GM12801 (cell line): ENCODE measurements around the gene RNASEH2B.

Source experiments
- TF ChIP-seq, protein P1 (sequence below): IDR thresholded peaks from one replicate; pipeline ENCODE4 v1.5.1; 2011; ENCODE audit warnings: control low read depth; ENCODE audit not compliant: insufficient read length; ENCODE audit errors: extremely low read depth

RNASEH2B gene

GRCh38 chr13:50924025-50924424 is 14.4 kb downstream of the RNASEH2B start:
- TF ChIP-seq, protein P1, sequence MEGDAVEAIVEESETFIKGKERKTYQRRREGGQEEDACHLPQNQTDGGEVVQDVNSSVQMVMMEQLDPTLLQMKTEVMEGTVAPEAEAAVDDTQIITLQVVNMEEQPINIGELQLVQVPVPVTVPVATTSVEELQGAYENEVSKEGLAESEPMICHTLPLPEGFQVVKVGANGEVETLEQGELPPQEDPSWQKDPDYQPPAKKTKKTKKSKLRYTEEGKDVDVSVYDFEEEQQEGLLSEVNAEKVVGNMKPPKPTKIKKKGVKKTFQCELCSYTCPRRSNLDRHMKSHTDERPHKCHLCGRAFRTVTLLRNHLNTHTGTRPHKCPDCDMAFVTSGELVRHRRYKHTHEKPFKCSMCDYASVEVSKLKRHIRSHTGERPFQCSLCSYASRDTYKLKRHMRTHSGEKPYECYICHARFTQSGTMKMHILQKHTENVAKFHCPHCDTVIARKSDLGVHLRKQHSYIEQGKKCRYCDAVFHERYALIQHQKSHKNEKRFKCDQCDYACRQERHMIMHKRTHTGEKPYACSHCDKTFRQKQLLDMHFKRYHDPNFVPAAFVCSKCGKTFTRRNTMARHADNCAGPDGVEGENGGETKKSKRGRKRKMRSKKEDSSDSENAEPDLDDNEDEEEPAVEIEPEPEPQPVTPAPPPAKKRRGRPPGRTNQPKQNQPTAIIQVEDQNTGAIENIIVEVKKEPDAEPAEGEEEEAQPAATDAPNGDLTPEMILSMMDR = no peak

DNA sequence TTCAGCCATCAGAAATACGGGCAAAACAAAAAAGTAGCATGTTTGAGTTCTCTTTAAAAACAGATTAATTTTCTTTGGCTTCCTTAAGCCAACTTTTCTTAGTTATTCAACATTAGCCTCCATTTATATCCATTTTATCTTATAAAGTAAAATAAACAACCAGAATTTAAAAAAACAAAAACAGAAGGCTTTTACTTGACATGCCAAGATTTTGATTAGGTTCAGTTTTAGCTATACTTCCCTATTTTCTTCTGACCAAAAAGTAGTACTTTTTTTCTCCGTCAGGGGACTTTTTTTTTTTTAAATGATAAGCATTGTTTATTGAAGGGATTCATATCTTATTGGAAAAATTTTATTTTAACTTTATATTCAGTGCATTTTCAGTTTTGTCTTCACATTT is 18.1 kb downstream of the RNASEH2B start:
- TF ChIP-seq, protein P1 = no peak

- TF ChIP-seq, protein P1 = no peak
These were observed 18.5 kb downstream of the RNASEH2B start for GRCh38 chr13:50928102-50928501.

DNA sequence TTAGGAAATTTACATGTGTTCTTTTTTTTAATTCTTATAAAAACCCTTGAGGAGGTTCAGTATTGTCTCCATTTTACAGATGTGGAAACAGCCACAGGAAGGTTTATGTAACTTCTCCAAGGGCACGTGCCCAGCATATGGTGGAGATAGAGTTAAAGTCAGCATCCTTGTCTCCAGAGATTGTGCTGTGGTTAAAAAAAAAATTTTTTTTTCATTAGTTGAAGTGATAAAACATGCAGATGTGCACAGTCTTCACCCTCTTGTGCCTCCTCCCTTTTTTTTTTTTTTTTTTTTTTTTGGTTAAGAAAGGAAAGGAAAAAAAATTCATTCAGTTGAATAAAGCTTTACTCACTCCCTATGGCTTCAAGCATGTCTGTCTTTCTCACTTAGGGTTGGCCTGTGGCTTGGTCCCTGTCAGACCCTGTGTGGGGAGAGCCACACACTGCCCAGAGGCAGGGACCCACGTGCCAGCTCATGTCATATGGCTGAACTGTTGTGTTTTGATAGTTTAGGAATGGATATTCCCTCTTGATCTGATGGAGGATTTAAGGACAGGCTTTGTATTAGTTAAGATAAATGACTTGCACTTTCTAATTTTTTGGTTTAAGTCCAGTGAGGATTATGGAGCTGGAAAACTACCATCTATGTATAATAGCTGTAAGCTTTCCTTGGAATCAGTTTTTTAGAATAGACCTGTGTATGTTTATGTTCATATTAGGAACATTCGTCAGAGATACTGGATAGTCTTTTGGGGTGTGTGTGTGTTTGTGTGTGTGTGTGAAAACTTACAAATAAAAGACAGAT is 19.3 kb downstream of the RNASEH2B start:
- TF ChIP-seq, protein P1 = no peak

GRCh38 chr13:50932091-50932490 is 22.5 kb downstream of the RNASEH2B start:
- TF ChIP-seq, protein P1 = no peak

GRCh38 chr13:50934735-50935435 is 25.3 kb downstream of the RNASEH2B start:
- TF ChIP-seq, protein P1 = no peak

DNA sequence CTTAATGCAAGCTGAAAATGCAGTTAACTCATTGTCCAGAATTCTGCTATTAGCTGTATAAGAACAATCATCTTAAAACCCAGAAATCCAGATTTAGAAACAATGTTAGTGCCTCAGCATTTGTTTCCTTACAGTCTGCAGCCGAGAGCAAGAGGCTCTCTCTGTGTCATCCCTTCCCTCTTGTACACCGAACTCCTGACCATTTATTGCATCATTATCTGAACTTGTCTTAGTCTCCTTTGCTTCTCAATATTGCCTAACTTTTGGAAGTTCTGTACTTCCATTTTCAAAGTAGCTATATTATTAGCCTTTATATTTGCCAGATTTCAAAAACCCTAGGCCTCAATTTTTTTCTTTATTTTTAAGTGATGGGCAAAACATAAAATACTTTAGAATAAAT is 27.1 kb downstream of the RNASEH2B start:
- TF ChIP-seq, protein P1 = no peak
